Duodenal mucosa (tissue), 2 donors: ENCODE results near the gene PTPRA.

ENCODE experiments used
- H3K27ac ChIP-seq: one replicate; pipeline ENCODE4 v1.7.0; 2013; ENCODE audit warnings: low read depth, low read length
- H3K27me3 ChIP-seq, 2 donors: one replicate each; pipeline ENCODE4 v1.7.0; 2013; ENCODE audit warnings: low read length in 2 of 2, control low read depth in 1 of 2; ENCODE audit not compliant: insufficient read depth in 2 of 2, control insufficient read depth in 1 of 2
- H3K36me3 ChIP-seq, 2 donors: one replicate each; pipeline ENCODE4 v1.7.0; 2013; ENCODE audit warnings: low read length in 2 of 2, control low read depth in 1 of 2; ENCODE audit not compliant: insufficient read depth in 2 of 2, control insufficient read depth in 1 of 2
- H3K4me1 ChIP-seq, 2 donors: one replicate each; pipeline ENCODE4 v1.7.0; 2013; ENCODE audit warnings: low read length in 2 of 2, control low read depth in 1 of 2; ENCODE audit not compliant: insufficient read depth in 2 of 2, control insufficient read depth in 1 of 2
- H3K4me3 ChIP-seq, 2 donors: one replicate each; pipeline ENCODE4 v1.7.0; 2013; ENCODE audit warnings: low read length in 2 of 2, low read depth in 1 of 2
- H3K9ac ChIP-seq, 2 donors: one replicate each; pipeline ENCODE4 v1.7.0; 2013; ENCODE audit warnings: low read length in 2 of 2, low read depth in 1 of 2
- H3K9me3 ChIP-seq, 2 donors: one replicate each; pipeline ENCODE4 v1.7.0; 2013; ENCODE audit warnings: low read length in 2 of 2, control low read depth in 1 of 2; ENCODE audit not compliant: control insufficient read depth in 1 of 2

PTPRA gene

GRCh38 chr20:3080939-3081388 lies 207.7 kb downstream of the PTPRA start:
- H3K36me3 ChIP-seq: no peaks in the 10 kb centered on the region
- no peak overlapping the region for H3K9ac ChIP-seq
- peaks cover 33 to 37% of the 10 kb centered on the region in 2 donors for H3K27me3 ChIP-seq
- H3K4me3 ChIP-seq: no peak overlapping the region
- no peak overlapping the region for H3K27ac ChIP-seq
- H3K4me1 ChIP-seq: no peaks in the 10 kb centered on the region
- no peaks in the 10 kb centered on the region for H3K9me3 ChIP-seq

DNA sequence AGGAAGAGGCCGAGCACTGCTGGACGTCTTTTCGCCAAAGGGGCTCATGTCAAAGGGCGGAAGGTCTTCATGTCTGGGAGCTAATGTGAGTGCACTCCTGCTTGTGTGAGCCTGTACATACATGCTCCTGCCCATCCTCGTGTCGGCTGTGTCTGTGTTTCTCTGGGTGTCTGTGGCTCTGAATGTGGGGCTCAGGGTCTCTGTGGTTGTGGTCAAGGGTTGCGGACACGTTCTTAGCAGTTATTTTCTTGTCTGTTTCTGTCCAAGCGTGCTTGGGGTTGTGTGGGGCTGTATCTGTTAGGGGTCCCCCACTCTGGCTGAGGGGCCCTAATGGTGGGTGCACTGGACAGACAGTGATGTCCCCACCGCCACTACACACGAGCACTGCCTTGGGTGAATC lies 208.4 kb downstream of the PTPRA start:
- no peak overlapping the region for H3K9ac ChIP-seq

GRCh38 chr20:3082306-3082951 lies 209.1 kb downstream of the PTPRA start:
- H3K9me3 ChIP-seq: no peaks in the 10 kb centered on the region
- no peak overlapping the region for H3K9ac ChIP-seq
- H3K27me3 ChIP-seq: peaks cover 33 to 37% of the 10 kb centered on the region in 2 donors
- H3K36me3 ChIP-seq: no peaks in the 10 kb centered on the region
- H3K4me1 ChIP-seq: no peaks in the 10 kb centered on the region
- no peak overlapping the region for H3K27ac ChIP-seq
- peak overlapping the region in 1 of 2 donors; percentile 36 for H3K4me3 ChIP-seq

More for the DNA sequence above, 208.4 kb downstream of the PTPRA start:
- Histone ChIP-seq H3K4me1 (no peaks in the 10 kb centered on the region), H3K36me3 (no peaks in the 10 kb centered on the region), H3K9me3 (no peaks in the 10 kb centered on the region), H3K4me3 (no peak overlapping the region), H3K27ac (no peak overlapping the region), H3K27me3 (peaks cover 33 to 37% of the 10 kb centered on the region in 2 donors)

DNA sequence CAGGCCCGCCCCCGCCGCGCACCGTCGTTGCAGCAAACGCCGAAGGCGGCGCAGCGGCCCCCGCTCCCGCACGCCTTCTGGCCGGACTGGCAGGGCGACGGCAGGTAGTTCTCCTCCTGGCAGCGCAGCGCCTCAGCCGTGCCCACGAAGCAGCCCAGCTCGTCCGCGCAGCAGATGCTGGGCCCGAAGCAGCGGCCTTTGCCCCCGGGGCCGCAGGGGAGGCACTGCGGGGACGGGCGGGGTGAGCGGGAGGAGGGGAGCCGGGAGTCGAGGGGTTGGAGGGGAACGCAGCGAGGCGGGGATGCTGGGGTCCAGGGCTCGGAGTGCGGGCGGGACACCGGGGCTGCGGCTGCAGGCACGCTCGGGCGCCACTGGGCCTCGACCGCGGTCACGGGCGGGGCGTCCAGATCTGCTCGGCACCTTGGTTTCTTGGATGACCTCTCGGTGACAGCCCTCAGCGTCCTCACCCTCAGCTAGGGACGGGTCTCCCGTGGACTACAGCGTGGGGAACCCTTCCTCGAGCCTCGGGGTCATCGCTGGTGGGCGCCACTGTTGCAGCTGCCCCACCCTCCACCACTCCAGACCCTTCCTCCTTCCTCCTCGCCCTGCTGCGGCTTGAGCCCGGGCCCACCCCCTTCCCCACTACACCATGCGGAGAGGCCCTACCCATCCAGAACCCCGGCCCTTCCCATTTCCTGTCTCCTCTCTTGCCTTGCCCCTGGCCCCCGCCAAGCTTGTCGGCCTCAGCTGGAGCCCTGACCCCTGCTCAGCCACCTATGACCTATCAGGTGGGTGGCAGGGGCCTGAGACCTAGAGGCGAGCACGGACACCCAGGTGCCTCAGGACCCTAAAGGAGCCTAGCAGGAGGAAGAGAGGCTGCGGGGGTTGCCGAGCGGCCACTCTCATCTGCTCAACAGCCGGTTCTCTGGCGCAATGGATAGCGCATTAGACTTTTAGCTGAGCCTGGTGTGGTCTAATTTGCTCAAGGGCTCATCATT lies 210.0 kb downstream of the PTPRA start:
- Histone ChIP-seq H3K36me3 (no peaks in the 10 kb centered on the region), H3K9me3 (no peaks in the 10 kb centered on the region), H3K4me1 (no peaks in the 10 kb centered on the region), H3K4me3 (peak overlapping the region; percentile 22 to 28), H3K27me3 (peaks cover 33 to 37% of the 10 kb centered on the region in 2 donors), H3K9ac (no peak overlapping the region), H3K27ac (no peak overlapping the region)

- no peaks in the 10 kb centered on the region for H3K4me1 ChIP-seq
- H3K27me3 ChIP-seq: peaks cover 32 to 33% of the 10 kb centered on the region in 2 donors
- H3K27ac ChIP-seq: no peak within 1 kb of the TSS
- no peak within 1 kb of the TSS for H3K9ac ChIP-seq
- no peaks in the 10 kb centered on the region for H3K36me3 ChIP-seq
- H3K4me3 ChIP-seq: no peak within 1 kb of the TSS
- H3K9me3 ChIP-seq: no peaks in the 10 kb centered on the region
Measured at GRCh38 chr20:3084283-3084985, 211.2 kb downstream of the PTPRA start, which contains the start of gene AVP. Gene AVP, minus strand, starts transcription at chr20:3084724. Its CDS starts 50 bp downstream, at chr20:3084674.

DNA sequence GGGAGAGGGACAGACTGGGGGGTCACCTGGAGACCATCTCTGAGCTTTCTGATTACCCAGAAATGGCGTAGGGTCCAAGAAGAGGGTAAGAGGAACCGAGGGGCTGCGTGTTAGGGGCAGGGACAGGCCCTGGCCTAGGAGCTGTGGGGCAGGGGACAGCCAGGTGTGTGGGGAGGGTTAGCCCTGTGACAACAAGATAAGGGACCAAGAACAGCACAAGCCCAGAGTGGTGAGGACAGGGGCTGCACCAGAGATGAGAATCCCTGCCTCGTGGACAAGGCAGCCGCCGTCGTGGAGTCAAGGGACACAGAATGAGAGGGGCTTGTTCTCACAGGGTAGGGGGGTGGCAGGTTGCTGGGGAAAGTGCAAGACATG lies 211.7 kb downstream of the PTPRA start:
- Histone ChIP-seq H3K9ac (no peak overlapping the region), H3K27ac (no peak overlapping the region), H3K4me1 (no peaks in the 10 kb centered on the region), H3K36me3 (no peaks in the 10 kb centered on the region), H3K27me3 (peaks cover 33 to 36% of the 10 kb centered on the region in 2 donors), H3K4me3 (no peak overlapping the region), H3K9me3 (no peaks in the 10 kb centered on the region)

- H3K36me3 ChIP-seq: no peaks in the 10 kb centered on the region
- no peaks in the 10 kb centered on the region for H3K9me3 ChIP-seq
- peaks cover 37 to 40% of the 10 kb centered on the region in 2 donors for H3K27me3 ChIP-seq
- H3K9ac ChIP-seq: no peak overlapping the region
- H3K27ac ChIP-seq: no peak overlapping the region
- no peak overlapping the region for H3K4me3 ChIP-seq
- no peaks in the 10 kb centered on the region for H3K4me1 ChIP-seq
Measured at GRCh38 chr20:3085571-3086072, 212.3 kb downstream of the PTPRA start.

- Histone ChIP-seq H3K9ac (no peak overlapping the region), H3K4me1 (no peaks in the 10 kb centered on the region), H3K4me3 (no peak overlapping the region), H3K27me3 (peaks cover 23 to 32% of the 10 kb centered on the region in 2 donors), H3K36me3 (no peaks in the 10 kb centered on the region), H3K9me3 (no peaks in the 10 kb centered on the region), H3K27ac (no peak overlapping the region)
Measured at GRCh38 chr20:3088031-3088430, 214.8 kb downstream of the PTPRA start.
